Forelimb muscle (tissue), 1 donor: ENCODE measurements around the gene LARGE1. TPM values are rescaled to one million over a fixed set of nuclear protein-coding genes. Genes with fewer than 3 reads are reported as not detected.
"Not testable (repeated sequence)": the region's sequence is repeated elsewhere in the genome, so short reads cannot be mapped to it uniquely, and the experiment has no call there.

Experiments used
- DNase-seq: peaks from one replicate; pipeline ENCODE4 v3.0.0-alpha.2; 2013; ENCODE audit warnings: low read depth
- polyA plus RNA-seq: library from polyadenylated mRNA; unstranded; fragments of 120-200 nt; gene quantifications from one replicate; pipeline ENCODE4 v1.2.1, GENCODE V29; 2013; ENCODE audit not compliant: insufficient read length

The LARGE1 gene
- polyA plus RNA-seq, 1 donor = 7.7 TPM

- no peak for DNase-seq
Observed at GRCh38 chr22:33597274-33597985, 322.8 kb downstream of the LARGE1 start.

- no peak for DNase-seq
Observed at GRCh38 chr22:33593818-33594217, 326.5 kb downstream of the LARGE1 start.

GRCh38 chr22:33591946-33592345, 328.3 kb downstream of the LARGE1 start:
- DNase-seq = no peak

GRCh38 chr22:33589297-33589696, 331.0 kb downstream of the LARGE1 start:
- no peak for DNase-seq

- no peak for DNase-seq
Observed at GRCh38 chr22:33588860-33589259, 331.4 kb downstream of the LARGE1 start.

- no peak for DNase-seq
Observed at GRCh38 chr22:33584152-33584551, 336.1 kb downstream of the LARGE1 start.

- no peak for DNase-seq
Observed at GRCh38 chr22:33582822-33583400, 337.4 kb downstream of the LARGE1 start.

GRCh38 chr22:33580310-33580709, 340.0 kb downstream of the LARGE1 start:
- DNase-seq = no peak

GRCh38 chr22:33579448-33580093, 340.7 kb downstream of the LARGE1 start:
- no peak for DNase-seq

- DNase-seq = no peak
Observed at GRCh38 chr22:33578752-33579151, 341.5 kb downstream of the LARGE1 start.

- DNase-seq = no peak
Observed at GRCh38 chr22:33577862-33578411, 342.3 kb downstream of the LARGE1 start.

GRCh38 chr22:33576205-33576604, 344.1 kb downstream of the LARGE1 start:
- no peak for DNase-seq

- no peak for DNase-seq
Observed at GRCh38 chr22:33575771-33576170, 344.5 kb downstream of the LARGE1 start.

- no peak for DNase-seq
Observed at GRCh38 chr22:33575041-33575440, 345.2 kb downstream of the LARGE1 start.

GRCh38 chr22:33573479-33573878, 346.8 kb downstream of the LARGE1 start:
- no peak for DNase-seq

- DNase-seq = no peak
Observed at GRCh38 chr22:33572086-33572485, 348.2 kb downstream of the LARGE1 start.

- DNase-seq = no peak
Observed at GRCh38 chr22:33570110-33570509, 350.2 kb downstream of the LARGE1 start.

- DNase-seq = no peak
Observed at GRCh38 chr22:33569559-33569958, 350.7 kb downstream of the LARGE1 start.

- DNase-seq = no peak
Observed at GRCh38 chr22:33569018-33569417, 351.3 kb downstream of the LARGE1 start.

- DNase-seq = not testable (repeated sequence)
Observed at GRCh38 chr22:33566495-33566894, 353.8 kb downstream of the LARGE1 start.

GRCh38 chr22:33565580-33565995, 354.7 kb downstream of the LARGE1 start:
- no peak for DNase-seq

- DNase-seq = no peak
Observed at GRCh38 chr22:33564683-33565082, 355.6 kb downstream of the LARGE1 start.
